PFSK-1 (cell line): ENCODE measurements around the gene SIMC1.

Experiments
- FOXP2 ChIP-seq: optimal IDR thresholded peaks from 2 replicates; pipeline ENCODE3; 2011; ENCODE audit warnings: borderline replicate concordance, control low read depth, inconsistent platforms; ENCODE audit not compliant: insufficient read depth; ENCODE audit errors: extremely low read length, extremely low read depth
- POLR2AphosphoS5 ChIP-seq: IDR thresholded peaks from 2 replicates; pipeline ENCODE4 v1.6.1; 2012; ENCODE audit warnings: low read depth, mild to moderate bottlenecking, control low read depth, low read length, moderate library complexity
- SIN3A ChIP-seq: IDR thresholded peaks from 2 replicates; pipeline ENCODE4 v1.6.1; 2012; ENCODE audit warnings: mild to moderate bottlenecking, low read length, moderate library complexity, borderline replicate concordance; ENCODE audit not compliant: insufficient read depth
- TAF1 ChIP-seq: IDR thresholded peaks from 2 replicates; pipeline ENCODE4 v1.6.1; 2012; ENCODE audit warnings: low read length, control low read depth, borderline replicate concordance; ENCODE audit not compliant: insufficient read depth
- TF ChIP-seq, protein P1 (sequence below), 2 experiments: IDR thresholded peaks; 2 replicates each; pipeline versions ENCODE4 v1.6.1 to v1.8.0; 2011 to 2012; ENCODE audit warnings: low read depth in 2 of 2, low read length in 2 of 2, control low read depth in 1 of 2, inconsistent platforms in 1 of 2, mild to moderate bottlenecking in 1 of 2, moderate library complexity in 1 of 2; ENCODE audit not compliant: insufficient read depth in 1 of 2

Gene SIMC1

DNA sequence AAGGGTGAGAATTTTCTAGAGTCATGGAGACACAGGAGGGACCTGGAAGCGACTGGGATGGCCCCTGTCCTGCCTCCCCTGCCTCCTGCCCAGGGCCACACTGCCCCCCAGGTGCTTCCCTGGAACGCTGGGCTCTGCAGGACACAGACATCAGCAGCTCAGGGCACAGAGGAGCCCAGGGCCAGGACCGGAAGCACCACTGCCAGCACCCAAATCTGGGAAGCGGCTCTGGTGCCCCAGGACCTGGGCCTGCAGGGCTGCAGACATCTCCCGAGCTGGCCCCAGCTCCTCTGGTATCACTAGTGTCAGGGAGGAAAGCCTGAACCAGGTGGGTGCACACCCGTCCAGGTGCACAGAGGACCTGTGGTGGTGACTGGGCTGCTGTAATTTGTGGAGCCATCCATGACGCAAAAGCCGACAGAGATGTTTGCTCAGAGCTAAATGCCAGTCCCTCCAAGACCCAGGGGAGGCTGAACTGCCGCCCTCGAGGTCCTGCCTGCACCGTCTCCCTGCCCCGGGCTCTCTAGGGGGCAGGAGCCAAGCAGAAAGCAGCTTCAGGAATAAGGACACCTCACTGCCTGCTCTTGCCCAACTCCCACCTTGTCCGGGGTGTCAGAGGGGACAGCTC, 46.0 kb upstream of the SIMC1 start:
- TF ChIP-seq POLR2AphosphoS5 (no peak), TAF1 (no peak), FOXP2 (no peak), SIN3A (no peak)
- TF ChIP-seq, protein P1, sequence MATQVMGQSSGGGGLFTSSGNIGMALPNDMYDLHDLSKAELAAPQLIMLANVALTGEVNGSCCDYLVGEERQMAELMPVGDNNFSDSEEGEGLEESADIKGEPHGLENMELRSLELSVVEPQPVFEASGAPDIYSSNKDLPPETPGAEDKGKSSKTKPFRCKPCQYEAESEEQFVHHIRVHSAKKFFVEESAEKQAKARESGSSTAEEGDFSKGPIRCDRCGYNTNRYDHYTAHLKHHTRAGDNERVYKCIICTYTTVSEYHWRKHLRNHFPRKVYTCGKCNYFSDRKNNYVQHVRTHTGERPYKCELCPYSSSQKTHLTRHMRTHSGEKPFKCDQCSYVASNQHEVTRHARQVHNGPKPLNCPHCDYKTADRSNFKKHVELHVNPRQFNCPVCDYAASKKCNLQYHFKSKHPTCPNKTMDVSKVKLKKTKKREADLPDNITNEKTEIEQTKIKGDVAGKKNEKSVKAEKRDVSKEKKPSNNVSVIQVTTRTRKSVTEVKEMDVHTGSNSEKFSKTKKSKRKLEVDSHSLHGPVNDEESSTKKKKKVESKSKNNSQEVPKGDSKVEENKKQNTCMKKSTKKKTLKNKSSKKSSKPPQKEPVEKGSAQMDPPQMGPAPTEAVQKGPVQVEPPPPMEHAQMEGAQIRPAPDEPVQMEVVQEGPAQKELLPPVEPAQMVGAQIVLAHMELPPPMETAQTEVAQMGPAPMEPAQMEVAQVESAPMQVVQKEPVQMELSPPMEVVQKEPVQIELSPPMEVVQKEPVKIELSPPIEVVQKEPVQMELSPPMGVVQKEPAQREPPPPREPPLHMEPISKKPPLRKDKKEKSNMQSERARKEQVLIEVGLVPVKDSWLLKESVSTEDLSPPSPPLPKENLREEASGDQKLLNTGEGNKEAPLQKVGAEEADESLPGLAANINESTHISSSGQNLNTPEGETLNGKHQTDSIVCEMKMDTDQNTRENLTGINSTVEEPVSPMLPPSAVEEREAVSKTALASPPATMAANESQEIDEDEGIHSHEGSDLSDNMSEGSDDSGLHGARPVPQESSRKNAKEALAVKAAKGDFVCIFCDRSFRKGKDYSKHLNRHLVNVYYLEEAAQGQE (IDR thresholded peaks at IDR 0.05; ENCODE audit: insufficient read depth in 1 of 2, low read depth in 2 of 2, low read length in 2 of 2) = no peak

- no peak for TF ChIP-seq TAF1
- TF ChIP-seq POLR2AphosphoS5 = no peak
- TF ChIP-seq, protein P1 (IDR thresholded peaks at IDR 0.05; ENCODE audit: insufficient read depth in 1 of 2, low read depth in 2 of 2, low read length in 2 of 2) = no peak
- no peak for TF ChIP-seq SIN3A
- no peak for TF ChIP-seq FOXP2
Measured at GRCh38 chr5:176201811-176202210, 36.4 kb upstream of the SIMC1 start.

- TF ChIP-seq TAF1 (no peak), SIN3A (no peak), FOXP2 (no peak), POLR2AphosphoS5 (no peak)
- TF ChIP-seq, protein P1 (IDR thresholded peaks at IDR 0.05; ENCODE audit: insufficient read depth in 1 of 2, low read depth in 2 of 2, low read length in 2 of 2) = no peak
Measured at GRCh38 chr5:176203086-176203485, 35.1 kb upstream of the SIMC1 start.

- TF ChIP-seq TAF1 (no peak), POLR2AphosphoS5 (no peak), FOXP2 (no peak), SIN3A (no peak)
- TF ChIP-seq, protein P1 (IDR thresholded peaks at IDR 0.05; ENCODE audit: insufficient read depth in 1 of 2, low read depth in 2 of 2, low read length in 2 of 2) = no peak
Measured at GRCh38 chr5:176317534-176318374, 79.5 kb downstream of the SIMC1 start.
